ENCODE data around the gene FBXW11. TPM values are rescaled to one million over a fixed set of nuclear protein-coding genes. Genes with fewer than 3 reads are reported as not detected.

The FBXW11 gene
- total and polyA plus RNA-seq, 12 donors = 5.3 to 108 (median 76.6) TPM

DNA sequence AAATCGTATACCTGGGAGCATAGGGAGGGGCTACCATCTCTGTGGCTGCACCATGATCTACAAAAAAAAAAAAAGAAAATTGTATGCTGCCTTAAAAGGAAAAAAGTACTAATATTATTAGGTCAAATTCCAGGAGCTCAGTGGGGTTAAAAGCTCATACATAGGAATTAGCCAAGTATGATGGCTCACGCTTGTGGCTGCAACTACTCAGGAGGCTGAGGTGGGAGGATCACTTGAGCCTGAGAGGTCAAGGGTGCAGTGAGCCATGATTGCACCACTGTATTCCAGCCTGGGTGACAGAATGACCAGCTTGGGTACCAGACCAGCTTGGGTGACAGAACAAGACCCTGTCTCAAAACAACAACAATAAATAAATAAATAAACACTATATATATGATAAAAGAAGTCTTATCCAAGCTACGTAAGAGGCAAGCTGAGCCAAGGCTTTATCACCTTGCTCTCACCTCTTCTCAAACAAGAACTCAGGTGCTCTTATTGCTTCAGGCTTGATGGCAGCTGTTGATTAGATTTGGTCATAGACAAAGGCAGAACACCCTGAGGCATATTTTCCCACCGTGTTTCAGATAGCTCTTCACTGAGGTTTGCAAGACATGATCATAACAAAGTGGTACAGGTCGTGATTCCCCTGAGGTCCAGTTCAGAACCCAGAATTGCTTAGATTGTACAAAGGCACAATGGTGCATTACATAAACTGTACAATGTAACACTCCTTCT is 3.3 kb upstream of the FBXW11 start:
- H3K4me1 ChIP-seq = peaks cover 9 to 33% (median 23%) of the 10 kb centered on the region in 9 donors
- WGBS, 2 donors = 59 to 64% methylated on average over 5 of the region's 5 CpGs
- H3K9me3 ChIP-seq = no peaks in the 10 kb centered on the region
- ATAC-seq (no peak), DNase-seq (no peak)
- no peaks in the 10 kb centered on the region for H3K36me3 ChIP-seq
- H3K27ac ChIP-seq = no peak overlapping the region
- intact Hi-C loops (cut with DNase I) = loop anchor here in 7 of 10 donors (5.0 to 10.0 kb wide), 5 partner anchors 33 to 97 kb away; no protein-coding TSS in a partner anchor
- no peaks in the 10 kb centered on the region for H3K27me3 ChIP-seq
- no peak overlapping the region for H3K4me3 ChIP-seq
- TF ChIP-seq, protein P1, sequence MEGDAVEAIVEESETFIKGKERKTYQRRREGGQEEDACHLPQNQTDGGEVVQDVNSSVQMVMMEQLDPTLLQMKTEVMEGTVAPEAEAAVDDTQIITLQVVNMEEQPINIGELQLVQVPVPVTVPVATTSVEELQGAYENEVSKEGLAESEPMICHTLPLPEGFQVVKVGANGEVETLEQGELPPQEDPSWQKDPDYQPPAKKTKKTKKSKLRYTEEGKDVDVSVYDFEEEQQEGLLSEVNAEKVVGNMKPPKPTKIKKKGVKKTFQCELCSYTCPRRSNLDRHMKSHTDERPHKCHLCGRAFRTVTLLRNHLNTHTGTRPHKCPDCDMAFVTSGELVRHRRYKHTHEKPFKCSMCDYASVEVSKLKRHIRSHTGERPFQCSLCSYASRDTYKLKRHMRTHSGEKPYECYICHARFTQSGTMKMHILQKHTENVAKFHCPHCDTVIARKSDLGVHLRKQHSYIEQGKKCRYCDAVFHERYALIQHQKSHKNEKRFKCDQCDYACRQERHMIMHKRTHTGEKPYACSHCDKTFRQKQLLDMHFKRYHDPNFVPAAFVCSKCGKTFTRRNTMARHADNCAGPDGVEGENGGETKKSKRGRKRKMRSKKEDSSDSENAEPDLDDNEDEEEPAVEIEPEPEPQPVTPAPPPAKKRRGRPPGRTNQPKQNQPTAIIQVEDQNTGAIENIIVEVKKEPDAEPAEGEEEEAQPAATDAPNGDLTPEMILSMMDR (IDR thresholded peaks at IDR 0.05) = no peak

DNA sequence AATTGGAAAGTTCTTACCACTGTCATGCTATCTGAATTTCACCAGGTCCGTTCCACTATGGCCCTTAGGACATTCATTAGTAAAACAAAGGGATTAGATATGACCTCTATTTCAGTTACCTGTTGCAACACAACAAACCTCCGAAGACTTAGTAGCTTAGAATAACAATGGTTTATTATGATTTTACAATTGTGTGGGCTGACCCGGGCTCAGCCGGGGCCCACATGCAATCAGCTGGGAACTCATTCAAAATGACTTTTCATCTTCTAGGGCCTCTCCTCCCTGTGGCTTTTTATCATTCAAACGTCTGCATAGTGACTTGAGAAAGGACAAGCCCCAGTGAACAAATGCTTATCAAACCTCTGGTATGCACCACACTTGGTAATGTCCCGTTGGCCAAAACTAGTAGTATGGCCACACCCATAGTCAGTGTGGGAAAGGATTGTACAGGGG is 2.3 kb upstream of the FBXW11 start:
- peaks cover 15 to 43% (median 33%) of the 10 kb centered on the region in 9 donors for H3K4me1 ChIP-seq
- no peak overlapping the region for H3K4me3 ChIP-seq
- H3K36me3 ChIP-seq = no peaks in the 10 kb centered on the region
- H3K9me3 ChIP-seq = no peaks in the 10 kb centered on the region
- TF ChIP-seq, protein P1 (IDR thresholded peaks at IDR 0.05) = no peak
- ATAC-seq = no peak
- intact Hi-C loops (cut with DNase I) = loop anchor here in 7 of 10 donors (5.0 to 10.0 kb wide), 5 partner anchors 34 to 96 kb away; no protein-coding TSS in a partner anchor
- no peak overlapping the region for H3K27ac ChIP-seq
- whole genome bisulfite sequencing, 2 donors = 29 to 37% methylated on average over 6 of the region's 6 CpGs
- H3K27me3 ChIP-seq = no peaks in the 10 kb centered on the region
- DNase-seq = no peak

DNA sequence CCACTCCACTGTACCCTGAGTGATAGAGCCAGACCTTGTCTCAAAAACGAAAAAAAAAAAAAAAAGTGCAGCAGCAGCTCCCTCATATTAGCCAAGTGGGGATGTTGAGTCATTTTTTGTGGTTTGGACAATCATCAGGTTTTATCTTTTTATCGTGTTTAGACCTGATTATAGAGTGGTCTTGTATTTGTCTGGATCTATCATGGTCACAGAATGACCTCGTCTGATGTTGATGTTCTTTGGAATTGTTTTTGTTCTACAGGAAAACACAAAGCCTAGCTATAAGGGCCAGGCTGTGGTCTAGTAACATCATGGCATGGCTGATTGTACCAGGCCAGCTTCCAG is 1.6 kb upstream of the FBXW11 start:
- peak overlapping the region in 1 of 10 donors; percentile 90 for H3K4me3 ChIP-seq
- H3K4me1 ChIP-seq = peaks cover 20 to 50% (median 39%) of the 10 kb centered on the region in 9 donors
- ATAC-seq (no peak), DNase-seq (no peak)
- TF ChIP-seq, protein P1 (IDR thresholded peaks at IDR 0.05) = no peak
- WGBS, 2 donors = 37 to 43% methylated on average over 3 of the region's 3 CpGs
- H3K27me3 ChIP-seq = no peaks in the 10 kb centered on the region
- H3K9me3 ChIP-seq = no peaks in the 10 kb centered on the region
- H3K27ac ChIP-seq = no peak overlapping the region
- H3K36me3 ChIP-seq = no peaks in the 10 kb centered on the region
- intact Hi-C loops (cut with DNase I) = loop anchor here in 7 of 10 donors (5.0 to 10.0 kb wide), 5 partner anchors 34 to 96 kb away; no protein-coding TSS in a partner anchor

DNA sequence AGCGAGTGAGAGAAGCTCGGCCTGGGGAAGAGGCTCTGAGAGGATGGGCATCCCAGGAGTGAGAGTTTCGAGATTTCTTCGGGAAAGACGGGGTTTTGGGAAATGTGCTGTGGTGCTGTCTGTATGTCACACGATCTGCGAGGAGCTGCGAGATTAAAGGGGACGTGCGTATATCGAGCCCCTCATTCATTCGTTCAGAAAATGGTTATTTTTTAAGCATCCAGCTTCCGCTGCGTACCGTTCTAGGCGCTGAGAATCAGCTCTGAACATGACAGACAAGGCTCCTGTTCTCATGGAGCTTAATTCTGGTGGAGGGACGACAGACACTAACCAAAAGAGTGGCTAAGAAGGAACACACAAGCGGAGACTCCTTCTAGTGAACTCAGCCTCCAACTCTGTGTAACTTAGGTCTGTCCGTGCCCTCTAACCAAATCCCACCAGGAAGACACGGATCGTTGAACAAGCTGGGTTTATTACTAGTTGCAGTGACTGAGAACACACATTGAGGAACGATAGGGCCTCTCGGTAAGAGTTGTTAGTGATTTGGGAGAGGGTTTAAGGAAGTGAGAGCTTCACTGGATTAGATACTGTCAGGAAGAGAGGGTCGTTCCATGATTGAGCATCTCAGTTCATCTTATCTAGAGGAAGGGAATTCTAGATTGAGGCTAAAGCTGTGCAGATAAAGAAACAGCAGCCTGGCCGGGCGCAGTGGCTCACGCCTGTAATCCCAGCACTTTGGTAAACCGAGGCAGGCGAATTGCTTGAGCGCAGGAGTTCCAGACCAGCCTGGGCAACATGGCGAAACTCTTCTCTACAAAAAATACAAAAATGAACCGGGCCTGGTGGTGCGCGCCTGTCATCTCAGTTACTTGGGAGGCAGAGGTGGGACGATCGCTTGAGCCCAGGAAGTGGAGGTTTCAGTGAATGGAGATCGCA is 1.0 kb upstream of the FBXW11 start:
- 24 to 27% methylated on average over 37 of the region's 37 CpGs for WGBS, 2 donors
- no peaks in the 10 kb centered on the region for H3K36me3 ChIP-seq
- H3K27ac ChIP-seq = peak overlapping the region; percentile 90 to 99 (median 98)
- TF ChIP-seq, protein P1 (IDR thresholded peaks at IDR 0.05) = no peak
- DNase-seq (no peak), ATAC-seq (peak in 3 of 8 donors; percentile 0 to 5 (median 0))
- peaks cover 20 to 56% (median 46%) of the 10 kb centered on the region in 9 donors for H3K4me1 ChIP-seq
- peak overlapping the region; percentile 79 to 99 (median 91) for H3K4me3 ChIP-seq
- H3K9me3 ChIP-seq = no peaks in the 10 kb centered on the region
- intact Hi-C loops (cut with DNase I) = loop anchor here in 7 of 10 donors (2.0 to 10.0 kb wide), 6 partner anchors 35 to 95 kb away; no protein-coding TSS in a partner anchor
- no peaks in the 10 kb centered on the region for H3K27me3 ChIP-seq

Data from heart right ventricle (tissue), 16 donors.